ENCODE data around the gene BMP7.

The BMP7 gene

DNA sequence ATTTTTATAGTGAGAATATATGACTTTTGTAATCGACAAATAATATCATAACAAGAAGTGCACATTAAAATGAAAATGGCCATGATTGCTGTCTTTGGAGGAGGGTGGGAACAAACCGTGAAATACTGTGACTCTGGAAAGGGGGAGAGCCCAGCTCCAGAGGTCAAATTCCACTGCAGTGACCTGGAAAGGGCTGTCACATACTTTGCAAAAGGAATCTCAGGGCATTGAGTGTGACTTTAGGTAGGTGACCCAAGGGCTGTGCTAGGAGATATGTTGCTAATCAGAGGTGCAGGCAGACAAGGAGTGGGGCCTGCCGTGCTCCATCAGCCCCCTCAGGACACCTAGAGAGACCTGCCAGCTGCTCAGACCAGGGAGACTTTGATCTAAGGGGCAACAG is 28.1 kb upstream of the BMP7 start:
- DNase-seq (ENCODE audit: low spot score) = no peak
- Histone ChIP-seq H3K27ac (no peak overlapping the region), H3K4me3 (no peak overlapping the region)
- TF ChIP-seq, protein P1, sequence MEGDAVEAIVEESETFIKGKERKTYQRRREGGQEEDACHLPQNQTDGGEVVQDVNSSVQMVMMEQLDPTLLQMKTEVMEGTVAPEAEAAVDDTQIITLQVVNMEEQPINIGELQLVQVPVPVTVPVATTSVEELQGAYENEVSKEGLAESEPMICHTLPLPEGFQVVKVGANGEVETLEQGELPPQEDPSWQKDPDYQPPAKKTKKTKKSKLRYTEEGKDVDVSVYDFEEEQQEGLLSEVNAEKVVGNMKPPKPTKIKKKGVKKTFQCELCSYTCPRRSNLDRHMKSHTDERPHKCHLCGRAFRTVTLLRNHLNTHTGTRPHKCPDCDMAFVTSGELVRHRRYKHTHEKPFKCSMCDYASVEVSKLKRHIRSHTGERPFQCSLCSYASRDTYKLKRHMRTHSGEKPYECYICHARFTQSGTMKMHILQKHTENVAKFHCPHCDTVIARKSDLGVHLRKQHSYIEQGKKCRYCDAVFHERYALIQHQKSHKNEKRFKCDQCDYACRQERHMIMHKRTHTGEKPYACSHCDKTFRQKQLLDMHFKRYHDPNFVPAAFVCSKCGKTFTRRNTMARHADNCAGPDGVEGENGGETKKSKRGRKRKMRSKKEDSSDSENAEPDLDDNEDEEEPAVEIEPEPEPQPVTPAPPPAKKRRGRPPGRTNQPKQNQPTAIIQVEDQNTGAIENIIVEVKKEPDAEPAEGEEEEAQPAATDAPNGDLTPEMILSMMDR (IDR thresholded peaks at IDR 0.05) = no peak

DNA sequence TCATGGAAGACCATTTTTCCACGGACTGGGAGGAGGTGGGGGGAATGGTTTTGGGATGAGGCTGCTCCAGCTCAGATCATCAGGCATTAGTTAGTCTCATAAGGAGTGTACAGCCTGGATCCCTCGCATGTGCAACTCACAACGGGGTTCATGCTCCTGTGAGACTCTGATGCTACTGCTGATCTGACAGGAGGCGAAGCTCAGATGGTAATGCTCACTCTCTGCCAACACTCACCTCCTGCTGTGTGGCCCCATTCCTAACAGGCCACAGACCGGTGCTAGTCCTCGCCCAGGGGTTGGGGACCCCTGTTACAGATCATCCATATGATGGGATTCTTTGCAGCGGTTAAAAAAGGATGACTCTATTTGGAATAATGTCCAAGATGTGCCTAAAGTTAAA is 27.6 kb upstream of the BMP7 start:
- TF ChIP-seq, protein P1 (IDR thresholded peaks at IDR 0.05) = no peak
- H3K4me3 ChIP-seq = no peak overlapping the region
- no peak overlapping the region for H3K27ac ChIP-seq
- DNase-seq (ENCODE audit: low spot score) = no peak

GRCh38 chr20:57292611-57293010 is 26.2 kb upstream of the BMP7 start:
- no peak overlapping the region for H3K4me3 ChIP-seq
- TF ChIP-seq, protein P1 (IDR thresholded peaks at IDR 0.05) = no peak
- H3K27ac ChIP-seq = no peak overlapping the region
- no peak for DNase-seq (ENCODE audit: low spot score)

DNA sequence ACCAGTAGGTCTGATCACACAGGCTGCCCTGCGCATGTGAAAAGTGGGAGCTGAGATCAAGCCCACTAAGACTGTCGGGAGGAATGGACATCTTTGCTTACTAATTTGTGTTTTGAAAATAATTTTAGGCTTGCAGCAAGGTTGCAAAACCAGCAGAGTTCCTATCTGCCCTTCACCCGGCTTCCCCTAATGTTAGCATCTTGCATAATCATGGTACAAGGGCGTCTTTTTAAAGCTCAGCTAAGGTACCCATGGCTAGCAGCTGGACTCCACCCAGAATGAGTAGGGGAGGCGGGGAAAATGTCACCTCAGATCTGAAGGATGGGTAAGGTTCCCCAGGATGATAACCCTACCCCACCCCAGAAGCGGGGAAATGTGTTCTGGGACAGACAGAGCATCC is 25.3 kb upstream of the BMP7 start:
- Histone ChIP-seq H3K4me3 (no peak overlapping the region), H3K27ac (no peak overlapping the region)
- TF ChIP-seq, protein P1 (IDR thresholded peaks at IDR 0.05) = no peak
- no peak for DNase-seq (ENCODE audit: low spot score)

- TF ChIP-seq, protein P1 (IDR thresholded peaks at IDR 0.05) = no peak
Measured at GRCh38 chr20:57291003-57291402, 24.6 kb upstream of the BMP7 start.

GRCh38 chr20:57290178-57290484 is 23.7 kb upstream of the BMP7 start:
- Histone ChIP-seq H3K27ac (no peak overlapping the region), H3K4me3 (no peak overlapping the region)
- TF ChIP-seq, protein P1 (IDR thresholded peaks at IDR 0.05) = no peak
- no peak for DNase-seq (ENCODE audit: low spot score)

More at GRCh38 chr20:57291003-57291402, 24.6 kb upstream of the BMP7 start:
- no peak overlapping the region for H3K27ac ChIP-seq
- no peak for DNase-seq (ENCODE audit: low spot score)
- H3K4me3 ChIP-seq = no peak overlapping the region

GRCh38 chr20:57289391-57290177 is 23.1 kb upstream of the BMP7 start:
- DNase-seq (ENCODE audit: low spot score) = no peak
- Histone ChIP-seq H3K4me3 (no peak overlapping the region), H3K27ac (no peak overlapping the region)
- TF ChIP-seq, protein P1 (IDR thresholded peaks at IDR 0.05) = no peak
